ENCODE data around the gene FHIT.

FHIT gene

DNA sequence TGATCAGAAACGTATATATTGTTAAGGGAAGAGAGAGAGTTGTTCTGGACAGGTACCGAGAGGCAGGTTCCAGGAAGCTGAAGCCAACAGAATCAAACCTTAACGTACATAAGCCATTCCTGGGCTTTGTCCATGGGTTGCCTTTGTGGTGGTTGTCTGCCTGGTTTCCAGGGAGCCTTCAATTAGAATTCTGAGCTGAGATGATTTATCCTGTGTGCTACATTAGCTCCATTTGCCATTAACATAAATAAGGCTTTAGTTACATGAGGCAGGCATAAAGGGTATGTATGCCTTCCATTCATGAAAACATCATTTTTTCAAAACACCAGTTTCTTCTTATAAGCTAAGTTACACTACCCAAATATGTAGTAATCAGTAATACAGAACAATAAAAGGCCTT is 1472.0 kb downstream of the FHIT start:
- Histone ChIP-seq H3K36me3 (ENCODE audit: control insufficient read depth, insufficient read depth, low read length) (no peaks in the 10 kb centered on the region), H2AFZ (no peak overlapping the region), H3K9me3 (ENCODE audit: control insufficient read depth, low read length) (no peaks in the 10 kb centered on the region), H3K27ac (no peak overlapping the region), H3K4me3 (ENCODE audit: low read depth, low read length) (no peak overlapping the region), H3K27me3 (ENCODE audit: control insufficient read depth, insufficient read depth, low read length) (no peaks in the 10 kb centered on the region), H3K79me2 (no peaks in the 10 kb centered on the region), H3K9ac (no peak overlapping the region), H3K4me1 (no peaks in the 10 kb centered on the region), H3K4me2 (ENCODE audit: low read length) (no peak overlapping the region)
- TF ChIP-seq, protein P1, sequence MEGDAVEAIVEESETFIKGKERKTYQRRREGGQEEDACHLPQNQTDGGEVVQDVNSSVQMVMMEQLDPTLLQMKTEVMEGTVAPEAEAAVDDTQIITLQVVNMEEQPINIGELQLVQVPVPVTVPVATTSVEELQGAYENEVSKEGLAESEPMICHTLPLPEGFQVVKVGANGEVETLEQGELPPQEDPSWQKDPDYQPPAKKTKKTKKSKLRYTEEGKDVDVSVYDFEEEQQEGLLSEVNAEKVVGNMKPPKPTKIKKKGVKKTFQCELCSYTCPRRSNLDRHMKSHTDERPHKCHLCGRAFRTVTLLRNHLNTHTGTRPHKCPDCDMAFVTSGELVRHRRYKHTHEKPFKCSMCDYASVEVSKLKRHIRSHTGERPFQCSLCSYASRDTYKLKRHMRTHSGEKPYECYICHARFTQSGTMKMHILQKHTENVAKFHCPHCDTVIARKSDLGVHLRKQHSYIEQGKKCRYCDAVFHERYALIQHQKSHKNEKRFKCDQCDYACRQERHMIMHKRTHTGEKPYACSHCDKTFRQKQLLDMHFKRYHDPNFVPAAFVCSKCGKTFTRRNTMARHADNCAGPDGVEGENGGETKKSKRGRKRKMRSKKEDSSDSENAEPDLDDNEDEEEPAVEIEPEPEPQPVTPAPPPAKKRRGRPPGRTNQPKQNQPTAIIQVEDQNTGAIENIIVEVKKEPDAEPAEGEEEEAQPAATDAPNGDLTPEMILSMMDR (IDR thresholded peaks at IDR 0.05) = no peak

DNA sequence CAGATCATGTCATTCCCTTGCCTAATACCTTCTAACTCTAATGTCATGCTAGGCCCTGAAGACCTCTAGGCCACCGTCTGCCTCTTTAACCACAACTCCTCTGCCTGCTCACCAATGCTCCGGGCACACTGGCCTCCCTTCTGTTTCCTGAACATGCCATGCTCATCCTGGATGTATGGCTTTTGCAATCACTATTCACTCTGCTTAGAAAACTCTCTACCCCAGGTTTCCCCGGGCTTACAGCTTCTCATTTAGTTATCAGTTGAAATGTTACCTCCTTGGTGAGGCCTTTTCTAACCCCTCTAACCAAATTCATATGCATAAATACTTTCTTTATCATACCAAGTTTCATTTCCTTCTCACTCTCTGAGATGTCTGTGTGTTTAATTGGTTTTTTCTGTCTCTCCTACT is 1473.6 kb downstream of the FHIT start:
- Histone ChIP-seq H3K27ac (no peak overlapping the region), H3K9ac (no peak overlapping the region), H3K27me3 (ENCODE audit: control insufficient read depth, insufficient read depth, low read length) (no peaks in the 10 kb centered on the region), H3K4me1 (no peaks in the 10 kb centered on the region), H3K9me3 (ENCODE audit: control insufficient read depth, low read length) (no peaks in the 10 kb centered on the region), H3K79me2 (no peaks in the 10 kb centered on the region), H3K4me2 (ENCODE audit: low read length) (no peak overlapping the region), H3K4me3 (ENCODE audit: low read depth, low read length) (no peak overlapping the region), H3K36me3 (ENCODE audit: control insufficient read depth, insufficient read depth, low read length) (no peaks in the 10 kb centered on the region), H2AFZ (no peak overlapping the region)
- TF ChIP-seq, protein P1 (IDR thresholded peaks at IDR 0.05) = no peak

DNA sequence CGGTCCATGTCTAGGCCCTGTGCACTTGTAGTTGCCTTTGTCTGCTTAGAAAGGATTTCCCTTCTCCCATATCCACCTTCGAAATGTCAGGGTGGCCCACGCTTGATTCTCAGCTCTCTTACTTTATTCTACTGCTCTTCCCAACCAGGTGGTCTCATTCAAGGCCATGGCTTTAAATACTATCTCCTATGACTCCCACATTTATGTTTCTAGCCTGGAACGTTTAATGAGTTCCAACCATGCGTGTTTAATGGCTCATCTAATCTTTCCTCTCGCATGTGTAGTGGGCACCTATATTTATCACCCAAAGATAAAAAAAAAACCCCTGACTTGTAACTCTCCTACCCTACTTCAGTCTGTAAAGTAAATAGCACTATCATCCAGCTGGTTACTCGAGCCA is 1474.2 kb downstream of the FHIT start:
- no peaks in the 10 kb centered on the region for H3K36me3 ChIP-seq (ENCODE audit: control insufficient read depth, insufficient read depth, low read length)

DNA sequence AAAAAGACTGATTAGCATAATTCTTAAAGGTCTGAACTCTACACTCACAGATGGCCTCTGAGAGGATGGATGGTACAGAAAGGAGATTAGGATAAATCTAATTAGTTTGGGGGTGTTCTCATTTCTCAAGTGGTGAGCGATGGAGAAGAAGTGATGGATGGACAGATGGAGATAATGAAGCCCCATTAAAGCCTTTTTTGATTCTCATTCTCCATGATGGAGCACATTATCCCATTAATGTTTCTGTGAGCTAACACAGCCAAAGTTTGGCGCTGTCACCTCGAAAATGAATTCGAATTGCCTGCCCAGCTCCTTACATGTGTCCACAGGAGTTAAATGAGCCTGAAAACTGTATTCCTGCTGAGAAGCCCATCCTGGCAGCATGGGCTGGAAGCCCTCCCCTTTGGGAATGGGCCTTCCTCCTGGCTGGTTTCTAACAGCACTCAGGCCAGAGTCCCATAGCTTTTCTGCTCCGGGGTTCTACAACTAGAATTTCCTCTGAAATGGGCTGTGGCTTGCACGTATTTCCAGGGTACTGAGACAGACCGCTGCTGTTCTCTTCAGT is 1475.4 kb downstream of the FHIT start:
- H3K27me3 ChIP-seq (ENCODE audit: control insufficient read depth, insufficient read depth, low read length) = no peaks in the 10 kb centered on the region

More for the DNA sequence above, 1474.2 kb downstream of the FHIT start:
- H2AFZ ChIP-seq = no peak overlapping the region
- no peak overlapping the region for H3K4me3 ChIP-seq (ENCODE audit: low read depth, low read length)
- H3K9me3 ChIP-seq (ENCODE audit: control insufficient read depth, low read length) = no peaks in the 10 kb centered on the region
- H3K4me2 ChIP-seq (ENCODE audit: low read length) = no peak overlapping the region
- H3K9ac ChIP-seq = no peak overlapping the region
- no peak overlapping the region for H3K27ac ChIP-seq
- no peaks in the 10 kb centered on the region for H3K27me3 ChIP-seq (ENCODE audit: control insufficient read depth, insufficient read depth, low read length)
- no peaks in the 10 kb centered on the region for H3K4me1 ChIP-seq
- TF ChIP-seq, protein P1 (IDR thresholded peaks at IDR 0.05) = no peak
- no peaks in the 10 kb centered on the region for H3K79me2 ChIP-seq

DNA sequence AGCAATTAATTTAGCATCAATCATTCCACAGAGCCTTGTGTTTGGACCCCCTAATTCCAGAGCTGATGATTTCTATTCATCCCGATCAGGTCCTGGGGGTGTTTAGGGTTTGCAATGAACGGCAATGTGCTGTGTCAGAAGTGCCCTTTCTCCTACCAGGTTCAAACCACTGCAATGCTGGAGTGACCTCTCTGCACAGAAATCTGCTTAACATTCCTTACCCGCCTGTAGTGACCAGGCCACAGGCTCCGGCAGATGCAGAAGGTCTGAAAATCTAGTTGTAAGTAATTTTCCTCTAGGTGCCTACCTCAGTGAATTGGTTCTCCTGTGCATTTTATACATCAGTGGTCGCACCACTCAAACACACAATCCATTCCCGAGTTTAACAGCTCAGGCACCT is 1476.1 kb downstream of the FHIT start:
- H3K4me2 ChIP-seq (ENCODE audit: low read length) = no peak overlapping the region
- H3K4me3 ChIP-seq (ENCODE audit: low read depth, low read length) = no peak overlapping the region
- H3K4me1 ChIP-seq = no peaks in the 10 kb centered on the region
- H3K9me3 ChIP-seq (ENCODE audit: control insufficient read depth, low read length) = no peaks in the 10 kb centered on the region
- no peak overlapping the region for H2AFZ ChIP-seq
- H3K36me3 ChIP-seq (ENCODE audit: control insufficient read depth, insufficient read depth, low read length) = no peaks in the 10 kb centered on the region
- TF ChIP-seq, protein P1 (IDR thresholded peaks at IDR 0.05) = no peak
- no peaks in the 10 kb centered on the region for H3K79me2 ChIP-seq
- no peaks in the 10 kb centered on the region for H3K27me3 ChIP-seq (ENCODE audit: control insufficient read depth, insufficient read depth, low read length)
- no peak overlapping the region for H3K27ac ChIP-seq
- H3K9ac ChIP-seq = no peak overlapping the region

More for the DNA sequence above, 1475.4 kb downstream of the FHIT start:
- H3K4me3 ChIP-seq (ENCODE audit: low read depth, low read length) = no peak overlapping the region
- no peaks in the 10 kb centered on the region for H3K9me3 ChIP-seq (ENCODE audit: control insufficient read depth, low read length)
- H3K79me2 ChIP-seq = no peaks in the 10 kb centered on the region
- H3K27ac ChIP-seq = no peak overlapping the region
- no peaks in the 10 kb centered on the region for H3K36me3 ChIP-seq (ENCODE audit: control insufficient read depth, insufficient read depth, low read length)
- no peak overlapping the region for H3K9ac ChIP-seq
- TF ChIP-seq, protein P1 (IDR thresholded peaks at IDR 0.05) = no peak
- H3K4me2 ChIP-seq (ENCODE audit: low read length) = no peak overlapping the region
- H2AFZ ChIP-seq = no peak overlapping the region
- no peaks in the 10 kb centered on the region for H3K4me1 ChIP-seq
